Measurements from ENCODE around the gene ZNF785.
"Not testable (repeated sequence)": the region's sequence is repeated elsewhere in the genome, so short reads cannot be mapped to it uniquely, and the experiment has no call there.

The ZNF785 gene

GRCh38 chr16:30585400-30586191 is at the start of gene ZNF785:
ZNF785 (minus strand) TSS chr16:30585697; CDS start chr16:30585611, 86 bp downstream.
- peak; percentile 96 for DNase-seq

GRCh38 chr16:30633526-30633925 is 48.0 kb upstream of the ZNF785 start:
- no peak for DNase-seq

- DNase-seq = not testable (repeated sequence)
Observed at GRCh38 chr16:30632454-30632853, 47.0 kb upstream of the ZNF785 start.

GRCh38 chr16:30628628-30629540 is 43.4 kb upstream of the ZNF785 start:
- DNase-seq = peak; percentile 68

GRCh38 chr16:30626236-30626635 is 40.7 kb upstream of the ZNF785 start:
- no peak for DNase-seq

- DNase-seq = no peak
Observed at GRCh38 chr16:30623536-30624283, 38.2 kb upstream of the ZNF785 start.

GRCh38 chr16:30622455-30623032 is 37.0 kb upstream of the ZNF785 start:
- DNase-seq = no peak

GRCh38 chr16:30621765-30622164 is 36.3 kb upstream of the ZNF785 start:
- no peak for DNase-seq

- DNase-seq = no peak
Observed at GRCh38 chr16:30620169-30620568, 34.7 kb upstream of the ZNF785 start.

- no peak for DNase-seq
Observed at GRCh38 chr16:30619638-30620037, 34.1 kb upstream of the ZNF785 start.

- DNase-seq = no peak
Observed at GRCh38 chr16:30619202-30619601, 33.7 kb upstream of the ZNF785 start.

- peak; percentile 51 for DNase-seq
Observed at GRCh38 chr16:30615358-30616091, 30.0 kb upstream of the ZNF785 start.

GRCh38 chr16:30609926-30610839 is 24.7 kb upstream of the ZNF785 start, which contains the start of gene ZNF689:
ZNF689 (minus strand) TSS chr16:30610389; CDS start chr16:30610041, 348 bp downstream.
- peak; percentile 96 for DNase-seq

GRCh38 chr16:30609002-30609925 is 23.8 kb upstream of the ZNF785 start:
- peak; percentile 21 for DNase-seq

- no peak for DNase-seq
Observed at GRCh38 chr16:30606004-30606403, 20.5 kb upstream of the ZNF785 start.

- DNase-seq = no peak
Observed at GRCh38 chr16:30605158-30605557, 19.7 kb upstream of the ZNF785 start.

- no peak for DNase-seq
Observed at GRCh38 chr16:30604316-30604947, 18.9 kb upstream of the ZNF785 start.

- DNase-seq = no peak
Observed at GRCh38 chr16:30603945-30604315, 18.4 kb upstream of the ZNF785 start.
